CD4-positive, alpha-beta T cell treated with Interferon alpha-2 for 1 hour (primary cell): ENCODE data around the gene PATJ.

ENCODE experiments used
- DNase-seq, 2 donors: peaks; one replicate each; pipeline ENCODE4 v3.0.0-alpha.2; 2020 to 2022

Gene PATJ

DNA sequence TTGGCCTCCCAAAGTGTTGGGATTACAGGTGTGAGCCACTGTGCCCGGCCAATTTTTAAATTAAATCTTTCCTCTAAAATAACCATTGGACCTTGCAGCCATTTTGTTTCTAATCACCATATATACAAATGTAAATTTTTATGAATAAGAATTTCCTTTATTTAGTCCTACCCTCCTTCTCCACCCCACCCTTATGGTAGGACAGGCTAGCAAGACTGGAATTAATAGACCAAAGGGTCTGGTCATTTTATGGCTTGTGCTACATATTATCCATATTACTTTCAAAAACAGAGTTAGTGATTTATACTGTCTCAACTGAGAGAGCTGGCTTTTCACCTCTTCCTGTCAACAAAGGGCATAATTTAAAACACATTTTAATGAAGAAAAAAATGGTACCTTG is 478.9 kb downstream of the PATJ start:
- no peak for DNase-seq

- no peak for DNase-seq
Measured at GRCh38 chr1:62222321-62222720, 480.0 kb downstream of the PATJ start.

DNA sequence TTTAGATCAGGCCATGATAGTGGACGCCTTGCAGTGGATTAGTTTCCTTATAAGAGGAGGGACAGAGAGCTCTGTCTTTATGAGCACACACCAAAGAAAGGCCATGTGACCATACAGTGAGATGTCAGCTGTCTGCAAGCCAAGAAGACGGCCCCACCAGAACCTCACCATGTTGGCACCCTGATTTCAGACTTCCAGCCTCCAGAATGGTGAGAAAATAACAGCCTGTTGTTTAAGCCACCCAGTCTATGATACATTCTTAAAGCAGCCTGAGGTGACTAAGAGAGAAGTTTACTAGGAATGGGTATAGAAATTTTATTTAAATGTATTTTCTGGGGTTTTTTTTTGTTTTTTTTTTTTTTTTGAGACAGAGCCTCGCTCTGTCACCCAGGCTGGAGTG is 481.9 kb downstream of the PATJ start:
- DNase-seq, result no peak

DNA sequence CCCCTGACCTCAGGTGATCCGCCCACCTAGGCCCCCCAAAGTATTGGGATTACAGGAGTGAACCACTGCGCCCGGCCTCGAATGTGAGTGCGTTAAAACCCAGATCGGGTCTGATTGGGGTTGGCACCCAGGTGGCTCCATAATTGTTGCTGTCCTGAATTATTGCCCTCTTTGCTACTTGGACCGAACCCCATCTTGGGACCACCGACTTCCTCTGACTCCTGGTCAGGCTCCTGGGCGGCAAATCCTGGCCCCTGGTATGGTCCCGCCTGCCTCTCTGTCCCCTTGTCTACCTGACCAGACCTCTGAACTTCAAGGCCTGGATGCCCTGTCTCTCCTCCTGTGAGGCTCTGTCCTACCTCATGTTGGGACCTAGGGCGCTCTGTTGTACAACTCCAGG is 485.2 kb downstream of the PATJ start:
- DNase-seq, result no peak
